GM12878 (cell line): Measurements from ENCODE around the gene S1PR4. TPM values are rescaled to one million over a fixed set of nuclear protein-coding genes. Genes with fewer than 3 reads are reported as not detected.

Experiments
- ATAC-seq: fragments of 200-7000 bp; cut with Tn5 transposase; 3 replicates; pipeline ENCODE4 v1.9.1; 2020; ENCODE audit warnings: mild to moderate bottlenecking, moderate library complexity
- BruUV-seq: library from RNA; stranded (reverse); fragments of 400-500 nt; replicated peaks from 2 replicates; lab custom pipeline; 2021; lab: Mats Ljungman, UMichigan
- CTCF ChIA-PET: fragments of 300-600 bp; sonication (Branson Sonifier 250); formaldehyde crosslinking; extraction: SDS; loops from one replicate; lab custom pipeline; 2021; ENCODE audit warnings: inconsistent platforms; lab: Yijun Ruan, JAX
- POLR2A ChIA-PET: fragments of 350-600 bp; formaldehyde crosslinking; extraction: SDS; loops from one replicate; lab custom pipeline; 2021; ENCODE audit warnings: inconsistent platforms; lab: Charles Lee
- RAD21 ChIA-PET: fragments of 300-600 bp; sonication (Branson Sonifier 250); formaldehyde crosslinking; loops from one replicate; lab custom pipeline; 2023; ENCODE audit warnings: antibody characterized with exemption; ENCODE audit not compliant: unreplicated experiment; lab: Charles Lee
- SMC1A ChIA-PET: fragments of 300-600 bp; sonication (Branson Sonifier 250); formaldehyde crosslinking; loops from one replicate; lab custom pipeline; 2023; ENCODE audit not compliant: unreplicated experiment, uncharacterized antibody; lab: Charles Lee
- DNase-seq: peaks from one replicate; pipeline ENCODE4 v3.0.0-alpha.2; 2011; ENCODE audit warnings: low read depth, low spot score
- FAIRE-seq: peaks from 3 replicates; lab custom pipeline; 2011; peaks lifted over from hg19 to GRCh38; lab: Jason Lieb, UNC
- H2AFZ ChIP-seq: 2 replicates; pipeline ENCODE4 v1.6.0; 2011; ENCODE audit warnings: low read depth, low read length, control low read depth; ENCODE audit not compliant: control insufficient read depth
- H3K27ac ChIP-seq: 2 replicates; pipeline ENCODE4 v1.5.1; 2011; ENCODE audit warnings: control low read depth; ENCODE audit not compliant: control insufficient read depth, insufficient read depth
- H3K27me3 ChIP-seq, 2 experiments: replicated peaks in 1 of 2; 2 replicates each; pipeline versions ENCODE4 v1.6.0 to v1.6.1; 2011; ENCODE audit warnings: low read length in 1 of 2; ENCODE audit not compliant: control insufficient read depth in 2 of 2, insufficient read depth in 2 of 2
- H3K36me3 ChIP-seq, 2 experiments: 2 replicates each; pipeline ENCODE4 v1.5.1; 2011; ENCODE audit warnings: low read length in 1 of 2; ENCODE audit not compliant: control insufficient read depth in 2 of 2, insufficient read depth in 2 of 2
- H3K4me1 ChIP-seq: 2 replicates; pipeline ENCODE4 v1.6.1; 2011; ENCODE audit warnings: mild to moderate bottlenecking, low read length, moderate library complexity, mixed read lengths; ENCODE audit not compliant: control insufficient read depth, insufficient read depth
- H3K4me2 ChIP-seq: 2 replicates; pipeline ENCODE4 v1.6.0; 2011; ENCODE audit warnings: control low read depth; ENCODE audit not compliant: control insufficient read depth, insufficient read depth
- H3K4me3 ChIP-seq: fragments of 200-600 bp; sonication (generic); 2 replicates; pipeline ENCODE4 v1.5.1; 2016
- H3K79me2 ChIP-seq: 2 replicates; pipeline ENCODE4 v1.6.0; 2011; ENCODE audit warnings: low read length; ENCODE audit not compliant: control insufficient read depth, insufficient read depth
- H3K9ac ChIP-seq: 2 replicates; pipeline ENCODE4 v1.8.0; 2011; ENCODE audit warnings: low read length, control low read depth, mixed read lengths; ENCODE audit not compliant: control insufficient read depth, insufficient read depth
- H3K9me3 ChIP-seq: replicated peaks from 3 replicates; pipeline ENCODE4 v1.5.1; 2011; ENCODE audit warnings: mild to moderate bottlenecking, low read length; ENCODE audit not compliant: control insufficient read depth, insufficient read depth
- H4K20me1 ChIP-seq: 2 replicates; pipeline ENCODE4 v1.6.0; 2011; ENCODE audit not compliant: control insufficient read depth, insufficient read depth
- CHD2 ChIP-seq: IDR thresholded peaks from 2 replicates; pipeline ENCODE4 v1.6.1; 2011; ENCODE audit warnings: low read depth, low read length, improper control_type of control experiment, borderline replicate concordance
- EZH2 ChIP-seq: IDR thresholded peaks from 2 replicates; pipeline ENCODE4 v1.6.1; 2012; ENCODE audit warnings: low read depth, mild to moderate bottlenecking, control low read depth, inconsistent platforms, low read length, borderline replicate concordance; ENCODE audit not compliant: control insufficient read depth
- JUND ChIP-seq: IDR thresholded peaks from 2 replicates; pipeline ENCODE4 v1.6.1; 2012; ENCODE audit warnings: low read depth, mild to moderate bottlenecking, low read length, improper control_type of control experiment, moderate library complexity
- NR2C2 ChIP-seq: IDR thresholded peaks from 2 replicates; pipeline ENCODE4 v1.6.1; 2011; ENCODE audit warnings: borderline replicate concordance, low read depth; ENCODE audit not compliant: control insufficient read depth, insufficient read length
- PBX3 ChIP-seq: IDR thresholded peaks from 2 replicates; pipeline ENCODE4 v1.6.1; 2011; ENCODE audit warnings: mild to moderate bottlenecking, low read depth, low read length, moderate library complexity; ENCODE audit not compliant: insufficient replicate concordance
- POU2F2 ChIP-seq: IDR thresholded peaks from 3 replicates; pipeline ENCODE4 v1.6.1; 2011; ENCODE audit warnings: low read depth, mild to moderate bottlenecking, low read length, borderline replicate concordance
- RFX5 ChIP-seq: IDR thresholded peaks from 2 replicates; pipeline ENCODE4 v1.6.1; 2011; ENCODE audit warnings: low read depth, low read length, improper control_type of control experiment
- SKIL ChIP-seq: fragments of 450-650 bp; IDR thresholded peaks from 2 replicates; pipeline ENCODE4 v1.6.1; 2017; ENCODE audit warnings: mild to moderate bottlenecking, low read depth, inconsistent platforms; ENCODE audit not compliant: poor library complexity, severe bottlenecking
- SMARCA5 ChIP-seq: fragments of 450-650 bp; IDR thresholded peaks from 2 replicates; pipeline ENCODE4 v1.6.1; 2017; ENCODE audit warnings: mild to moderate bottlenecking
- SP1 ChIP-seq: IDR thresholded peaks from one replicate; pipeline ENCODE4 v1.6.1; 2011; ENCODE audit warnings: low read depth, low read length
- TCF3 ChIP-seq: IDR thresholded peaks from 2 replicates; pipeline ENCODE4 v1.6.1; 2012; ENCODE audit warnings: low read depth, mild to moderate bottlenecking, low read length, borderline replicate concordance; ENCODE audit not compliant: insufficient read depth
- TCF7 ChIP-seq: IDR thresholded peaks from 2 replicates; pipeline ENCODE4 v1.6.1; 2014; ENCODE audit warnings: antibody characterized with exemption, borderline replicate concordance
- WGBS: methylation state at CpG from one replicate; pipeline ENCODE4 v1.1.6; 2016; ENCODE audit warnings: low lambda C conversion rate; ENCODE audit not compliant: insufficient replicate concordance, insufficient coverage; ENCODE audit errors: missing lambda C conversion rate; 5-methylcytosine and 5-hydroxymethylcytosine counted together
- in situ Hi-C: fragments of 300-500 bp; cut with MboI; formaldehyde crosslinking; loops from 9 replicates; pipeline ENCODE4 v1.14.3; 2018; ENCODE audit warnings: mixed read lengths
- intact Hi-C: fragments of 100-400 bp; cut with micrococcal nuclease; formaldehyde crosslinking; loops from one replicate; pipeline ENCODE4 v1.14.2; 2022; ENCODE audit not compliant: unreplicated experiment
- polyA plus RNA-seq, 11 experiments: library from polyadenylated mRNA; depleted of rRNA in 4 of 11; unstranded in 6 of 11; stranded (reverse) in 5 of 11; fragments of >200 nt; fragmentation: Nextera tagmentation in 4 of 11; fragmentation: Illumina TruSeq in 1 of 11; extraction: Ambion mirVana in 4 of 11; extraction: Trizol in 1 of 11; gene quantifications; 1 replicate in 1 of 11; 2 replicates in 10 of 11; pipeline versions ENCODE4 v1.2.1 to v1.2.3, GENCODE V29; 2011 to 2016; ENCODE audit warnings: inconsistent platforms in 2 of 11, missing spikeins in 2 of 11, low read depth in 1 of 11
- total RNA-seq, 4 experiments: library from RNA; depleted of rRNA in 3 of 4; stranded (reverse); fragments of >200 nt in 3 of 4; fragmentation: Illumina TruSeq in 1 of 4; extraction: Trizol in 1 of 4; gene quantifications; 2 replicates each; pipeline versions ENCODE4 v1.2.1 to v1.2.3, GENCODE V29; 2013 to 2021
- TF ChIP-seq, protein P1 (sequence below): fragments of 450-650 bp; IDR thresholded peaks from 2 replicates; pipeline ENCODE4 v1.6.1; 2017; ENCODE audit warnings: mild to moderate bottlenecking, moderate library complexity

The S1PR4 gene
- total and polyA plus RNA-seq, 10 of the 15 experiments (the other 5 are each of a cell fraction or from before 2014, with no cell fraction given), result 0.19 to 57.7 (median 32.4) TPM; not detected in 1

DNA sequence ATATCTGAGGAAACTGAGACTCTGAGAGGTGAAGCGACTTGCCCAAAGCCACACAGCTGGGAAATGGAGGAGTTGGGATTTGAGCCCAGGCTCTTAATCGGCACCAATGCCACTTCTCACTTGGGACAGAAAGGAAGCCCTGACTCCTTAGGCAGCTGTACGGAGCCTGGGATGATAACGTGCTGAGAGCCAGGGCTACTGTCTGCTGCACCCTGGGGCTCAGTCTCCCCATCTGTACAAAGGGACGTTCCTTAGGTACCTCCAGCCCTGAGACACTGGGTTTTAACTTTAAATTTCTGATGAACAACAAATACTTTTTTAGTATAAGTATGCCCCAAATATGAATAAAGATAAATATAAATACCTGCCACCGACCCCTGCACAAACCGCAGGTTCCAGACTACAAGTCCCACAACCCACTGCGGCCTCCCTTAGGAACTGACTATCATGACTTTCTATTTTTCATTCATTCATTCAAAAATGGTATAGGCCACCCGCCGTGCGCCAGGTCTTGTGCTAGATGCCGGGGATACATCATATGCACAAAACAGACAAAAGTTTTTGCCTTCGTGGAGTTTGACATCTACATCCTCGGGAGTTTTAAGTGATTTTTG, 6.4 kb downstream of the S1PR4 start:
- Histone ChIP-seq H3K4me2 (peak overlapping the region; percentile 82), H3K9ac (peak overlapping the region; percentile 91; the same call in 1 of the 2 replicates), H3K27me3 (no peaks in the 10 kb centered on the region), H3K79me2 (peaks cover 64% of the 10 kb centered on the region), H2AFZ (peak overlapping the region; percentile 80), H4K20me1 (no peaks in the 10 kb centered on the region; the same call in 1 of the 2 replicates), H3K9me3 (no peaks in the 10 kb centered on the region), H3K4me1 (peaks cover 14% of the 10 kb centered on the region), H3K27ac (peak overlapping the region; percentile 94), H3K4me3 (peak overlapping the region; percentile 76), H3K36me3 (peaks cover 0 to 3% of the 10 kb centered on the region in 2 experiments; a peak in 1 of 4 replicates)
- DNase-seq (no peak), ATAC-seq (peak; percentile 54), FAIRE-seq (no peak)
- no TSS peak for BruUV-seq
- ChIA-PET RAD21 (interaction anchor here (0.5 kb wide), 1 partner anchor 111 kb away, joined by 5 read pairs; no protein-coding TSS in a partner anchor), CTCF (interaction anchor here (0.9 to 1.2 kb wide), 2 partner anchors 229 to 234 kb away, joined by 3 to 4 read pairs; no protein-coding TSS in a partner anchor), POLR2A (interaction anchor here (0.6 to 1.0 kb wide), 2 partner anchors 9 to 130 kb away, joined by 3 read pairs; no protein-coding TSS in a partner anchor), SMC1A (interaction anchor here (1.6 kb wide), 1 partner anchor 14 kb away, joined by 4 read pairs; no protein-coding TSS in a partner anchor)
- intact Hi-C loops, result no loop called here
- in situ Hi-C loops, result no loop called here
- WGBS, result 7% methylated on average over 14 of the region's 14 CpGs
- TF ChIP-seq POU2F2 (no peak), RFX5 (no peak), TCF3 (no peak), PBX3 (no peak), TCF7 (no peak), EZH2 (no peak), SKIL (peak; percentile 63), JUND (no peak), SMARCA5 (0 out of 2 replicates have a peak, but pooled peaks have one; percentile 38), NR2C2 (no peak), SP1 (peak; percentile 4), CHD2 (no peak)
- TF ChIP-seq, protein P1, sequence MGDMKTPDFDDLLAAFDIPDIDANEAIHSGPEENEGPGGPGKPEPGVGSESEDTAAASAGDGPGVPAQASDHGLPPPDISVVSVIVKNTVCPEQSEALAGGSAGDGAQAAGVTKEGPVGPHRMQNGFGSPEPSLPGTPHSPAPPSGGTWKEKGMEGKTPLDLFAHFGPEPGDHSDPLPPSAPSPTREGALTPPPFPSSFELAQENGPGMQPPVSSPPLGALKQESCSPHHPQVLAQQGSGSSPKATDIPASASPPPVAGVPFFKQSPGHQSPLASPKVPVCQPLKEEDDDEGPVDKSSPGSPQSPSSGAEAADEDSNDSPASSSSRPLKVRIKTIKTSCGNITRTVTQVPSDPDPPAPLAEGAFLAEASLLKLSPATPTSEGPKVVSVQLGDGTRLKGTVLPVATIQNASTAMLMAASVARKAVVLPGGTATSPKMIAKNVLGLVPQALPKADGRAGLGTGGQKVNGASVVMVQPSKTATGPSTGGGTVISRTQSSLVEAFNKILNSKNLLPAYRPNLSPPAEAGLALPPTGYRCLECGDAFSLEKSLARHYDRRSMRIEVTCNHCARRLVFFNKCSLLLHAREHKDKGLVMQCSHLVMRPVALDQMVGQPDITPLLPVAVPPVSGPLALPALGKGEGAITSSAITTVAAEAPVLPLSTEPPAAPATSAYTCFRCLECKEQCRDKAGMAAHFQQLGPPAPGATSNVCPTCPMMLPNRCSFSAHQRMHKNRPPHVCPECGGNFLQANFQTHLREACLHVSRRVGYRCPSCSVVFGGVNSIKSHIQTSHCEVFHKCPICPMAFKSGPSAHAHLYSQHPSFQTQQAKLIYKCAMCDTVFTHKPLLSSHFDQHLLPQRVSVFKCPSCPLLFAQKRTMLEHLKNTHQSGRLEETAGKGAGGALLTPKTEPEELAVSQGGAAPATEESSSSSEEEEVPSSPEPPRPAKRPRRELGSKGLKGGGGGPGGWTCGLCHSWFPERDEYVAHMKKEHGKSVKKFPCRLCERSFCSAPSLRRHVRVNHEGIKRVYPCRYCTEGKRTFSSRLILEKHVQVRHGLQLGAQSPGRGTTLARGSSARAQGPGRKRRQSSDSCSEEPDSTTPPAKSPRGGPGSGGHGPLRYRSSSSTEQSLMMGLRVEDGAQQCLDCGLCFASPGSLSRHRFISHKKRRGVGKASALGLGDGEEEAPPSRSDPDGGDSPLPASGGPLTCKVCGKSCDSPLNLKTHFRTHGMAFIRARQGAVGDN, result no peak
